Body of pancreas (tissue), 4 donors: ENCODE measurements around the gene ADCY9.

Source experiments
- CTCF ChIP-seq, 7 experiments: fragments of 450-650 bp in 4 of 7; fragments of 200-600 bp in 3 of 7; sonication (generic) in 3 of 7; IDR thresholded peaks; one replicate each; pipeline ENCODE4 v1.5.1; 2016 to 2019; ENCODE audit warnings: antibody characterized with exemption in 7 of 7
- POLR2A ChIP-seq, 3 donors: fragments of 450-650 bp; IDR thresholded peaks; one replicate each; pipeline ENCODE4 v1.6.1; 2016; ENCODE audit warnings: antibody characterized with exemption in 3 of 3, mild to moderate bottlenecking in 2 of 3

- no peak for TF ChIP-seq CTCF (IDR thresholded peaks at IDR 0.05)
- TF ChIP-seq POLR2A (IDR thresholded peaks at IDR 0.05): no peak
These were observed 117.3 kb downstream of the ADCY9 start for GRCh38 chr16:3998793-3999478.
